Parathyroid adenoma (tissue), 2 donors: ENCODE results near the gene TLK2.

Experiments used
- H2AFZ ChIP-seq: fragments of 300-600 bp; sonication (generic); one replicate; pipeline ENCODE4 v1.7.0; 2017; ENCODE audit warnings: antibody characterized with exemption, mild to moderate bottlenecking
- H3K27ac ChIP-seq: fragments of 300-600 bp; sonication (generic); one replicate; pipeline ENCODE4 v1.7.0; 2017
- H3K27me3 ChIP-seq: fragments of 300-600 bp; sonication (generic); one replicate; pipeline ENCODE4 v1.7.0; 2017; ENCODE audit warnings: low read length; ENCODE audit not compliant: control insufficient read depth, insufficient read depth
- H3K36me3 ChIP-seq: fragments of 300-600 bp; sonication (generic); one replicate; pipeline ENCODE4 v1.7.0; 2017; ENCODE audit warnings: low read length; ENCODE audit not compliant: control insufficient read depth, insufficient read depth
- H3K4me1 ChIP-seq: fragments of 300-600 bp; sonication (generic); one replicate; pipeline ENCODE4 v1.7.0; 2017; ENCODE audit warnings: control low read depth
- H3K4me2 ChIP-seq: fragments of 300-600 bp; sonication (generic); one replicate; pipeline ENCODE4 v1.7.0; 2017; ENCODE audit warnings: low read length
- H3K4me3 ChIP-seq: fragments of 300-600 bp; sonication (generic); one replicate; pipeline ENCODE4 v1.7.0; 2017; ENCODE audit warnings: low read depth, low read length
- H3K79me2 ChIP-seq: fragments of 300-600 bp; sonication (generic); one replicate; pipeline ENCODE4 v1.7.0; 2017; ENCODE audit warnings: control low read depth
- H3K9ac ChIP-seq: fragments of 300-600 bp; sonication (generic); one replicate; pipeline ENCODE4 v1.7.0; 2017; ENCODE audit warnings: mild to moderate bottlenecking
- H3K9me3 ChIP-seq: fragments of 300-600 bp; sonication (generic); one replicate; pipeline ENCODE4 v1.7.0; 2017; ENCODE audit warnings: low read length; ENCODE audit not compliant: control insufficient read depth
- CTCF ChIP-seq: fragments of 300-600 bp; sonication (generic); IDR thresholded peaks from one replicate; pipeline ENCODE4 v1.7.0; 2017; ENCODE audit warnings: antibody characterized with exemption, mild to moderate bottlenecking
- donor health status: primary hyperparathyroidism.

The TLK2 gene

GRCh38 chr17:62631086-62631935 lies 152.7 kb downstream of the TLK2 start:
- Histone ChIP-seq H3K27me3 (peaks cover 4% of the 10 kb centered on the region), H3K36me3 (no peaks in the 10 kb centered on the region), H3K27ac (no peak overlapping the region), H3K4me2 (no peak overlapping the region), H3K4me1 (no peaks in the 10 kb centered on the region), H3K9me3 (no peaks in the 10 kb centered on the region), H3K4me3 (no peak overlapping the region), H2AFZ (no peak overlapping the region), H3K9ac (no peak overlapping the region), H3K79me2 (no peaks in the 10 kb centered on the region)
- no peak for TF ChIP-seq CTCF

- Histone ChIP-seq H3K27ac (no peak overlapping the region), H3K9ac (no peak overlapping the region), H3K79me2 (no peaks in the 10 kb centered on the region), H2AFZ (no peak overlapping the region), H3K9me3 (no peaks in the 10 kb centered on the region), H3K27me3 (no peaks in the 10 kb centered on the region), H3K4me3 (no peak overlapping the region), H3K36me3 (no peaks in the 10 kb centered on the region), H3K4me2 (no peak overlapping the region), H3K4me1 (no peaks in the 10 kb centered on the region)
- no peak for TF ChIP-seq CTCF
These were observed 153.6 kb downstream of the TLK2 start for GRCh38 chr17:62631936-62632924.

- Histone ChIP-seq H3K9ac (no peak overlapping the region), H3K27ac (no peak overlapping the region), H3K27me3 (no peaks in the 10 kb centered on the region), H2AFZ (no peak overlapping the region), H3K9me3 (no peaks in the 10 kb centered on the region), H3K4me1 (no peaks in the 10 kb centered on the region), H3K4me3 (no peak overlapping the region), H3K79me2 (no peaks in the 10 kb centered on the region), H3K4me2 (no peak overlapping the region), H3K36me3 (no peaks in the 10 kb centered on the region)
- no peak for TF ChIP-seq CTCF
These were observed 159.2 kb downstream of the TLK2 start for GRCh38 chr17:62637809-62638208.

- Histone ChIP-seq H3K9me3 (no peaks in the 10 kb centered on the region), H3K9ac (no peak overlapping the region), H3K27ac (no peak overlapping the region), H3K79me2 (no peaks in the 10 kb centered on the region), H2AFZ (no peak overlapping the region), H3K27me3 (no peaks in the 10 kb centered on the region), H3K4me3 (no peak overlapping the region), H3K4me1 (no peaks in the 10 kb centered on the region), H3K4me2 (no peak overlapping the region), H3K36me3 (no peaks in the 10 kb centered on the region)
- no peak for TF ChIP-seq CTCF
These were observed 162.5 kb downstream of the TLK2 start for GRCh38 chr17:62641153-62641552.
